ENCODE data around the gene EIF4ENIF1. TPM values are rescaled to one million over a fixed set of nuclear protein-coding genes. Genes with fewer than 3 reads are reported as not detected.
A peak's percentile ranks its signal among the peaks of the same experiment; 100 is the strongest.

EIF4ENIF1 gene
- total RNA-seq, 1 donor from 2014 or later = 44.4 TPM

GRCh38 chr22:31504282-31504681 lies 14.6 kb upstream of the EIF4ENIF1 start:
- no peak for DNase-seq (ENCODE audit: low spot score in 2 of 2, unreplicated experiment in 2 of 2)
- peaks cover 6% of the 10 kb centered on the region for H3K4me1 Mint-ChIP-seq
- TF ChIP-seq CTCF (IDR thresholded peaks at IDR 0.05; ENCODE audit: unreplicated experiment) = no peak
- H3K27me3 Mint-ChIP-seq (ENCODE audit: low read depth) = no peaks in the 10 kb centered on the region
- H3K36me3 Mint-ChIP-seq = peaks cover 27% of the 10 kb centered on the region
- no peak overlapping the region for H3K4me3 Mint-ChIP-seq
- no peak overlapping the region for H3K27ac Mint-ChIP-seq
- peaks cover 13% of the 10 kb centered on the region for H3K9me3 Mint-ChIP-seq

- DNase-seq (ENCODE audit: low spot score in 2 of 2, unreplicated experiment in 2 of 2) = no peak
- Mint-ChIP-seq H3K4me3 (no peak overlapping the region), H3K27me3 (ENCODE audit: low read depth) (no peaks in the 10 kb centered on the region), H3K27ac (peak overlapping the region; percentile 4), H3K9me3 (peaks cover 9% of the 10 kb centered on the region), H3K4me1 (peaks cover 6% of the 10 kb centered on the region), H3K36me3 (peaks cover 21% of the 10 kb centered on the region)
- TF ChIP-seq CTCF (IDR thresholded peaks at IDR 0.05; ENCODE audit: unreplicated experiment) = no peak
Observed at GRCh38 chr22:31503211-31503964, 13.7 kb upstream of the EIF4ENIF1 start.

GRCh38 chr22:31501738-31502137 lies 12.1 kb upstream of the EIF4ENIF1 start:
- DNase-seq (ENCODE audit: low spot score in 2 of 2, unreplicated experiment in 2 of 2) = no peak
- Mint-ChIP-seq H3K27ac (no peak overlapping the region), H3K36me3 (peaks cover 17% of the 10 kb centered on the region), H3K4me1 (peaks cover 8% of the 10 kb centered on the region), H3K4me3 (no peak overlapping the region), H3K27me3 (ENCODE audit: low read depth) (no peaks in the 10 kb centered on the region), H3K9me3 (peaks cover 6% of the 10 kb centered on the region)
- TF ChIP-seq CTCF (IDR thresholded peaks at IDR 0.05; ENCODE audit: unreplicated experiment) = no peak

GRCh38 chr22:31497148-31497938 lies 7.7 kb upstream of the EIF4ENIF1 start:
- no peak for DNase-seq (ENCODE audit: low spot score in 2 of 2, unreplicated experiment in 2 of 2)
- peaks cover 8% of the 10 kb centered on the region for H3K4me1 Mint-ChIP-seq
- H3K27me3 Mint-ChIP-seq (ENCODE audit: low read depth) = no peaks in the 10 kb centered on the region
- no peak for TF ChIP-seq CTCF (IDR thresholded peaks at IDR 0.05; ENCODE audit: unreplicated experiment)
- no peak overlapping the region for H3K27ac Mint-ChIP-seq
- H3K4me3 Mint-ChIP-seq = peak overlapping the region; percentile 87
- peaks cover 6% of the 10 kb centered on the region for H3K9me3 Mint-ChIP-seq
- H3K36me3 Mint-ChIP-seq = peaks cover 12% of the 10 kb centered on the region

- no peak for DNase-seq (ENCODE audit: low spot score in 2 of 2, unreplicated experiment in 2 of 2)
- no peak overlapping the region for H3K27ac Mint-ChIP-seq
Observed at GRCh38 chr22:31496735-31497146, 7.1 kb upstream of the EIF4ENIF1 start.

More at GRCh38 chr22:31496735-31497146, 7.1 kb upstream of the EIF4ENIF1 start:
- Mint-ChIP-seq H3K9me3 (peaks cover 6% of the 10 kb centered on the region), H3K36me3 (peaks cover 12% of the 10 kb centered on the region), H3K4me1 (peaks cover 8% of the 10 kb centered on the region), H3K27me3 (ENCODE audit: low read depth) (no peaks in the 10 kb centered on the region), H3K4me3 (peak overlapping the region; percentile 87)
- no peak for TF ChIP-seq CTCF (IDR thresholded peaks at IDR 0.05; ENCODE audit: unreplicated experiment)

All from mesothelial cell of epicardium (in vitro differentiated cells).